ENCODE results near the gene IGF2R.
"Not testable (repeated sequence)": the region's sequence is repeated elsewhere in the genome, so short reads cannot be mapped to it uniquely, and the experiment has no call there.

The IGF2R gene, protein sequence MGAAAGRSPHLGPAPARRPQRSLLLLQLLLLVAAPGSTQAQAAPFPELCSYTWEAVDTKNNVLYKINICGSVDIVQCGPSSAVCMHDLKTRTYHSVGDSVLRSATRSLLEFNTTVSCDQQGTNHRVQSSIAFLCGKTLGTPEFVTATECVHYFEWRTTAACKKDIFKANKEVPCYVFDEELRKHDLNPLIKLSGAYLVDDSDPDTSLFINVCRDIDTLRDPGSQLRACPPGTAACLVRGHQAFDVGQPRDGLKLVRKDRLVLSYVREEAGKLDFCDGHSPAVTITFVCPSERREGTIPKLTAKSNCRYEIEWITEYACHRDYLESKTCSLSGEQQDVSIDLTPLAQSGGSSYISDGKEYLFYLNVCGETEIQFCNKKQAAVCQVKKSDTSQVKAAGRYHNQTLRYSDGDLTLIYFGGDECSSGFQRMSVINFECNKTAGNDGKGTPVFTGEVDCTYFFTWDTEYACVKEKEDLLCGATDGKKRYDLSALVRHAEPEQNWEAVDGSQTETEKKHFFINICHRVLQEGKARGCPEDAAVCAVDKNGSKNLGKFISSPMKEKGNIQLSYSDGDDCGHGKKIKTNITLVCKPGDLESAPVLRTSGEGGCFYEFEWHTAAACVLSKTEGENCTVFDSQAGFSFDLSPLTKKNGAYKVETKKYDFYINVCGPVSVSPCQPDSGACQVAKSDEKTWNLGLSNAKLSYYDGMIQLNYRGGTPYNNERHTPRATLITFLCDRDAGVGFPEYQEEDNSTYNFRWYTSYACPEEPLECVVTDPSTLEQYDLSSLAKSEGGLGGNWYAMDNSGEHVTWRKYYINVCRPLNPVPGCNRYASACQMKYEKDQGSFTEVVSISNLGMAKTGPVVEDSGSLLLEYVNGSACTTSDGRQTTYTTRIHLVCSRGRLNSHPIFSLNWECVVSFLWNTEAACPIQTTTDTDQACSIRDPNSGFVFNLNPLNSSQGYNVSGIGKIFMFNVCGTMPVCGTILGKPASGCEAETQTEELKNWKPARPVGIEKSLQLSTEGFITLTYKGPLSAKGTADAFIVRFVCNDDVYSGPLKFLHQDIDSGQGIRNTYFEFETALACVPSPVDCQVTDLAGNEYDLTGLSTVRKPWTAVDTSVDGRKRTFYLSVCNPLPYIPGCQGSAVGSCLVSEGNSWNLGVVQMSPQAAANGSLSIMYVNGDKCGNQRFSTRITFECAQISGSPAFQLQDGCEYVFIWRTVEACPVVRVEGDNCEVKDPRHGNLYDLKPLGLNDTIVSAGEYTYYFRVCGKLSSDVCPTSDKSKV (N-terminal part only)

DNA sequence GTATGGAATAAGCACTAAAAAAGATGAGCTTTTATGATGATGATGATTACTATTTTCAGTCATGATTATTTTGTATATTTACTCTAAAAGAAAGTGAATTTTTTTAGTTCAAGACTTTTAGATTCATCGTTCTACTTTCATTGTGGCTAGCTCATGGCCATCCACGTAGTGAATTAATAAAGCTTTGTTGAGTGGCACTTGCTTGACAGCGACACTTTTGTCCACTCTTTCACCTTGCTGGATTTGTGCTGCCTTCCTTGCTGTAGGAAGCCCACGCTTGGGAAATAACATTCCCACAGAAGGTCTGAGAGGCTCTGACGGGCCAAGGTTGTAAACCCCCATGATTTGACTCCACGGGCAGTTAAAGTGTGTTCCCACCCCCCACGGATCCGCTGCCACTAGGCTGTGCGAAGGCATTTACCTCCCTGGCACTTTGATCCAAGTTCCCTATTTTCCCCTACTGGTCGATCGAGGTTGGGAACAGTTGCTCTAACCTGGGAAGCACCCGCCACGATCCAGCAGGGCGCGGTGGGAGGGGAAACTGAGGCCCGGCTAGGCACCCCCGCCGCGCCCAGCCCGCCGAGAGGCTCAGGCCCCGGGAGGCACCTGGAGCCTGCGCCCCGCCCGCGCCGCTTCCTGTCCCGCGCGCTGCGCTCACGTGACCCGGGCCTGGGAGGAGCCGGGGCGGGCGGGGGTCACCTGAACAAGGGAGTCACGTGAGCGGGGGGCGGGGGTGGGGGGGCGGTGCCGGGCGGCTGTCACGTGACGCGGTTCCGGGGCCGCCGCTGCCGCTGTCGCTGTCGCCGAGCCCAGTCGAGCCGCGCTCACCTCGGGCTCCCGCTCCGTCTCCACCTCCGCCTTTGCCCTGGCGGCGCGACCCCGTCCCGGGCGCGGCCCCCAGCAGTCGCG lies at the start of gene IGF2R:
Gene IGF2R (plus strand): TSS at position 788 of the 909 bp plus-strand sequence. CDS start 165 bp downstream, outside the sequence.
- H3K27ac ChIP-seq: peak within 1 kb of the TSS; percentile 86
- TF ChIP-seq, protein P1, sequence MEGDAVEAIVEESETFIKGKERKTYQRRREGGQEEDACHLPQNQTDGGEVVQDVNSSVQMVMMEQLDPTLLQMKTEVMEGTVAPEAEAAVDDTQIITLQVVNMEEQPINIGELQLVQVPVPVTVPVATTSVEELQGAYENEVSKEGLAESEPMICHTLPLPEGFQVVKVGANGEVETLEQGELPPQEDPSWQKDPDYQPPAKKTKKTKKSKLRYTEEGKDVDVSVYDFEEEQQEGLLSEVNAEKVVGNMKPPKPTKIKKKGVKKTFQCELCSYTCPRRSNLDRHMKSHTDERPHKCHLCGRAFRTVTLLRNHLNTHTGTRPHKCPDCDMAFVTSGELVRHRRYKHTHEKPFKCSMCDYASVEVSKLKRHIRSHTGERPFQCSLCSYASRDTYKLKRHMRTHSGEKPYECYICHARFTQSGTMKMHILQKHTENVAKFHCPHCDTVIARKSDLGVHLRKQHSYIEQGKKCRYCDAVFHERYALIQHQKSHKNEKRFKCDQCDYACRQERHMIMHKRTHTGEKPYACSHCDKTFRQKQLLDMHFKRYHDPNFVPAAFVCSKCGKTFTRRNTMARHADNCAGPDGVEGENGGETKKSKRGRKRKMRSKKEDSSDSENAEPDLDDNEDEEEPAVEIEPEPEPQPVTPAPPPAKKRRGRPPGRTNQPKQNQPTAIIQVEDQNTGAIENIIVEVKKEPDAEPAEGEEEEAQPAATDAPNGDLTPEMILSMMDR (conservative IDR thresholded peaks at IDR 0.05): no peak

DNA sequence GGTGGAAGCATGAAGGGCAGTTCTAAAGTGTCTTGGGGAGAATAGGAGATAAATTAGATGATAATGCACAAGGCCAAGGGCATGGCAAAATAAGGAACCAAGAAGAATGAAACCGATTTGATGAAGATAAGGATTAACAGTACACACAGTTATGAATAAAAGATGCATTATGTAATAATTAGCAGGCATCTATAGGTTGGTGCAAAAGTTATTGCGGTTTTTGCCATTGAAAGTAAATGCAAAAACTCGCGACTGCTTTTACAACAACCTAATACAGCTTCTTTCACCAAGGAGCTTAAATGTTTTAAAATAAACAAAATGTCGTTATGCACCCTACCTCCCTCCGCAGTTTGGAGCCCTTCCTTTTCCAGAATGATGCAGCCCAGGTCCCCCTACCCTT lies 49.1 kb upstream of the IGF2R start:
- H3K27ac ChIP-seq: no peak overlapping the region
- TF ChIP-seq, protein P1 (conservative IDR thresholded peaks at IDR 0.05): no peak

DNA sequence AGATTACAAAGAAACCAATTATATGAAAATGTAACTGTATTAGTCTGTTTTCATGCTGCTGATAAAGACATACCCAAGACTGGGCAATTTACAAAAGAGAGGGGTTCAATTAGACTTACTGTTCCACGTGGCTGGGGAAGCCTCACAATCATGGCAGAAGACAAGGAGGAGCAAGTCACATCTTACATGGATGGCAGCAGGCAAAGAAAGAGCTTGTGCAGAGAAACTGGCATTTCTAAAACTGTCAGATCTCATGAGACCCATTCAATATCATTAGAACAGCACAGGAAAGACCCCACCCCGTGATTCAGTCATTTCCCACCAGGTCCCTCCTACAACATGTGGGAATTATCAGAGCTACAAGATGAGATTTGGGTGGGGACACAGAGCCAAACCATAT lies 44.7 kb upstream of the IGF2R start:
- H3K27ac ChIP-seq: not testable (repeated sequence)

DNA sequence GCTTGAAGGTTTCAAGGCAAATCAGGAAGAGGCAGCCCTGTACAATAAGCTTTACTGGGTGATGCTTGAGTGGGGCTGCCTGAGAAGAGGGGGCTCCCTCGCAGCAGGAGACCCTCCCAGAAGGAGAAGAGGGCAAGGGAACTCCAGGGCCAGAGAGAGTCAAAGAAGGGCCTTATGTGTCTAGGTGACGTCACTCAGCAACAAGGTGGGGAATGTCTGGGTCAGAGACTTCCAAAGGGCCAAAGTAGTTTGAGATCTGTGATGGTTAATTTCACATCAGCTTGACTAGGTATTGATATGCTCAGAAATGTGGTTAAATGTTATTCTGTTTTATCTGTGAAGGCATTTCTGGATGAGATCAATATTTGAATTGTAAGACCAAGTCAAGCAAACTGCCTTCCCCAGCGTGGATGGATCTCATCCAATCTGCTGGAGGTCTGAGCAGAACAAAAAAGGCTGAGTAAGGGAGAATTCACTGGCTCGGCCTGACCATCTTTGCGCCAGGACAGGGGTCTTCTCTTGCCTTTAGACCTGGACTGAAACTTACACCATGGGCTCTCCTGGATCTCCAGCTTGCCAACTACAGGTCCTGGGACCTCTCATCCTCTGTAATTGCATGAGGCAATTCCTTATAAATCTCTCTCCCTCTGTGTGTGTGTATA lies 42.2 kb upstream of the IGF2R start:
- H3K27ac ChIP-seq: no peak overlapping the region
- TF ChIP-seq, protein P1 (conservative IDR thresholded peaks at IDR 0.05): no peak

DNA sequence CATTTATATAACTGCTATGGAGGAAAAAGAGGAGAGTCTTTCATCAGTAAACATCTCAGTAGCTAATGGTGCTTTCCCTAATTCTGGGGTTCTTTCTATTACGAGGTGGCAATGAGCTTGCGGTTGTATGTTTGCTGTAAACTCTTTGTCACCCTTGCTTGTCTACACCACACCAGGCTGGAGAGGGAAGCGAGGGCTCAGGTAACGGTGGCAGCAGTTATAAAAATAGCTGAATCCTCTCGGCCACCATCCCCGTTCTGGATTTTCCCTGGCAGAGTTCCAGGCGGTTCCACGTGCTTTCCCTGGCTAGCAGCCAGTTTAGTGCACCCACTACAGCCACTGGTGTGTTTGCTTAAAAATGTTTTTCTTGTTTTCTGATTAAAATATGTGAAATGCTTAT lies 39.1 kb upstream of the IGF2R start:
- TF ChIP-seq, protein P1 (conservative IDR thresholded peaks at IDR 0.05): no peak
- no peak overlapping the region for H3K27ac ChIP-seq

DNA sequence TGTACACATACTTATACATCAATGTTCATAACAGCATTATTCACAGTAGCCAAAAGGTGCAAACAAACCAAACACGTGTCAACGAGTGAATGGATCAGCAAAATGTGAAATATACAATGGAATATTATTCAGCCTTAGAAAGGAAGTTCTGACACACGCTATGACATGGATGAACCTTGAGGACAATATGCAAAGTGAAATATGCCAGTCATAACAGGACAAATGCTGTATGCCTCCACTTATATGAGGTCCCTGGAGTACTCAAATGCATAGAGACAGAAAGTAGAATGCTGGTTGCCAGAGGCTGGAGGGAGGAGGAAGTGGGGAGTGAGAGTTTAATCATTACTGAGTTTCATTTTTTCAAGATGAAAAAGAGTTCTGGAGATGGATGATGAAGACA lies 37.8 kb upstream of the IGF2R start:
- H3K27ac ChIP-seq: no peak overlapping the region
- TF ChIP-seq, protein P1 (conservative IDR thresholded peaks at IDR 0.05): no peak
